HepG2 (cell line): ENCODE data around the gene OGFR. TPM values are rescaled to one million over a fixed set of nuclear protein-coding genes. Genes with fewer than 3 reads are reported as not detected.

Experiments used
- ETV5 ChIP-seq: IDR thresholded peaks from 2 replicates; pipeline ENCODE4 v1.6.1; 2018; ENCODE audit warnings: missing biosample characterization, missing genetic modification reagents, inconsistent platforms, borderline replicate concordance
- FOXA1 ChIP-seq, 2 experiments: fragments of 450-650 bp in 1 of 2; sonication (generic) in 1 of 2; formaldehyde crosslinking in 1 of 2; IDR thresholded peaks; 2 replicates each; pipeline versions ENCODE4 v1.4.0 to v1.6.1; 2016 to 2020; ENCODE audit warnings: missing genetic modification reagents in 1 of 2
- HNF4G ChIP-seq, 2 experiments: sonication (generic) in 1 of 2; formaldehyde crosslinking in 1 of 2; IDR thresholded peaks; 2 replicates each; pipeline versions ENCODE4 v1.4.0 to v1.6.1; 2011 to 2020; ENCODE audit warnings: borderline replicate concordance in 2 of 2, low read depth in 2 of 2, mild to moderate bottlenecking in 2 of 2, low read length in 1 of 2, missing genetic modification reagents in 1 of 2, moderate library complexity in 1 of 2
- HNRNPL ChIP-seq: fragments of 200-400 bp; formaldehyde crosslinking; IDR thresholded peaks from 2 replicates; pipeline ENCODE4 v1.6.1; 2017; ENCODE audit warnings: mild to moderate bottlenecking, low read depth, low read length
- KDM5A ChIP-seq: fragments of 200-600 bp; sonication (generic); IDR thresholded peaks from 2 replicates; pipeline ENCODE4 v1.7.0; 2018; ENCODE audit warnings: antibody characterized with exemption, mild to moderate bottlenecking, low read length, borderline replicate concordance
- MEIS1 ChIP-seq: sonication (generic); formaldehyde crosslinking; IDR thresholded peaks from 2 replicates; pipeline ENCODE4 v1.9.0; 2021; ENCODE audit warnings: mild to moderate bottlenecking, missing genetic modification reagents, moderate library complexity, borderline replicate concordance
- NCOR1 ChIP-seq: fragments of 200-600 bp; sonication (generic); IDR thresholded peaks from 2 replicates; pipeline ENCODE4 v1.7.0; 2017; ENCODE audit warnings: antibody characterized with exemption, low read length, borderline replicate concordance
- NKX3-1 ChIP-seq: sonication (generic); formaldehyde crosslinking; IDR thresholded peaks from 2 replicates; pipeline ENCODE4 v1.5.0; 2020; ENCODE audit warnings: missing genetic modification reagents
- POLR2AphosphoS5 ChIP-seq: IDR thresholded peaks from 2 replicates; pipeline ENCODE4 v1.6.1; 2012; ENCODE audit warnings: low read depth, low read length
- SATB2 ChIP-seq: sonication (generic); formaldehyde crosslinking; IDR thresholded peaks from 2 replicates; pipeline ENCODE4 v1.5.0; 2020; ENCODE audit warnings: missing genetic modification reagents
- SRSF1 ChIP-seq: fragments of 200-400 bp; formaldehyde crosslinking; optimal IDR thresholded peaks from 2 replicates; pipeline ENCODE3; 2017; ENCODE audit warnings: mild to moderate bottlenecking, low read depth, low read length, moderate library complexity
- ZNF451 ChIP-seq: sonication (generic); formaldehyde crosslinking; IDR thresholded peaks from 2 replicates; pipeline ENCODE4 v1.5.0; 2020; ENCODE audit warnings: mild to moderate bottlenecking, missing genetic modification reagents
- ZNF550 ChIP-seq: sonication (generic); formaldehyde crosslinking; IDR thresholded peaks from 2 replicates; pipeline ENCODE4 v1.4.0; 2020; ENCODE audit warnings: mild to moderate bottlenecking, missing genetic modification reagents, borderline replicate concordance
- ZNF558 ChIP-seq: sonication (generic); formaldehyde crosslinking; IDR thresholded peaks from 2 replicates; pipeline ENCODE4 v1.9.0; 2022; ENCODE audit warnings: mild to moderate bottlenecking, missing genetic modification reagents, borderline replicate concordance
- ZSCAN25 ChIP-seq: sonication (generic); formaldehyde crosslinking; IDR thresholded peaks from 2 replicates; pipeline ENCODE4 v1.8.0; 2022; ENCODE audit warnings: mild to moderate bottlenecking, missing genetic modification reagents
- polyA plus RNA-seq, 8 experiments: library from polyadenylated mRNA; depleted of rRNA in 3 of 8; stranded (reverse) in 7 of 8; unstranded in 1 of 8; fragments of >200 nt; fragmentation: Illumina TruSeq in 4 of 8; extraction: Trizol in 4 of 8; gene quantifications; 2 replicates each; pipeline versions ENCODE4 v1.2.1 to v1.2.3, GENCODE V29; 2011 to 2016; ENCODE audit warnings: low read depth in 4 of 8, missing spikeins in 1 of 8, mixed read lengths in 1 of 8; ENCODE audit not compliant: insufficient read depth in 1 of 8
- total RNA-seq, 5 experiments: library from RNA; depleted of rRNA; stranded (reverse); fragments of >200 nt; fragmentation: Illumina TruSeq; extraction: Trizol; gene quantifications; 2 replicates each; pipeline ENCODE4 v1.2.3, GENCODE V29; 2016; ENCODE audit warnings: low read depth in 1 of 5
- TF ChIP-seq, protein P1 (sequence below): sonication (generic); formaldehyde crosslinking; IDR thresholded peaks from 2 replicates; pipeline ENCODE4 v1.9.0; 2022; ENCODE audit warnings: low read depth, missing genetic modification reagents
- TF ChIP-seq, protein P2 (sequence below): sonication (generic); formaldehyde crosslinking; IDR thresholded peaks from 2 replicates; pipeline ENCODE4 v1.4.0; 2020; ENCODE audit warnings: missing genetic modification reagents
- TF ChIP-seq, protein P3 (sequence below): sonication (generic); formaldehyde crosslinking; IDR thresholded peaks from 2 replicates; pipeline ENCODE4 v1.4.0; 2020; ENCODE audit warnings: mild to moderate bottlenecking, missing genetic modification reagents
- TF ChIP-seq, protein P4 (sequence below): sonication (generic); formaldehyde crosslinking; IDR thresholded peaks from 2 replicates; pipeline ENCODE4 v1.5.0; 2020; ENCODE audit warnings: mild to moderate bottlenecking, missing genetic modification reagents

The OGFR gene
- total and polyA plus RNA-seq, 2 of the 13 experiments (the other 11 are each of a cell fraction or from before 2014, with no cell fraction given) = 47.7 to 81.8 TPM

GRCh38 chr20:62824476-62825332 is 20.1 kb downstream of the OGFR start (continued):
- TF ChIP-seq, protein P1, sequence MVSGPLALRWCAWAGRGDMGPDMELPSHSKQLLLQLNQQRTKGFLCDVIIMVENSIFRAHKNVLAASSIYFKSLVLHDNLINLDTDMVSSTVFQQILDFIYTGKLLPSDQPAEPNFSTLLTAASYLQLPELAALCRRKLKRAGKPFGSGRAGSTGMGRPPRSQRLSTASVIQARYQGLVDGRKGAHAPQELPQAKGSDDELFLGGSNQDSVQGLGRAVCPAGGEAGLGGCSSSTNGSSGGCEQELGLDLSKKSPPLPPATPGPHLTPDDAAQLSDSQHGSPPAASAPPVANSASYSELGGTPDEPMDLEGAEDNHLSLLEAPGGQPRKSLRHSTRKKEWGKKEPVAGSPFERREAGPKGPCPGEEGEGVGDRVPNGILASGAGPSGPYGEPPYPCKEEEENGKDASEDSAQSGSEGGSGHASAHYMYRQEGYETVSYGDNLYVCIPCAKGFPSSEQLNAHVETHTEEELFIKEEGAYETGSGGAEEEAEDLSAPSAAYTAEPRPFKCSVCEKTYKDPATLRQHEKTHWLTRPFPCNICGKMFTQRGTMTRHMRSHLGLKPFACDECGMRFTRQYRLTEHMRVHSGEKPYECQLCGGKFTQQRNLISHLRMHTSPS (CRISPR knock-in tag) = peak; percentile 97
- TF ChIP-seq HNF4G (IDR thresholded peaks at IDR 0.05; ENCODE audit: borderline replicate concordance, low read depth, low read length) (peak; percentile 33; the same call in 1 of the 2 replicates), HNF4G (CRISPR knock-in tag; IDR thresholded peaks at IDR 0.05; ENCODE audit: borderline replicate concordance, low read depth) (0 out of 2 replicates have a peak, but pooled peaks have one; percentile 30), HNRNPL (peak; percentile 95), ZNF558 (CRISPR knock-in tag) (no peak), ZNF550 (CRISPR knock-in tag) (no peak), FOXA1 (IDR thresholded peaks at IDR 0.05) (no peak), FOXA1 (CRISPR knock-in tag; IDR thresholded peaks at IDR 0.05) (no peak), MEIS1 (CRISPR knock-in tag) (0 out of 2 replicates have a peak, but pooled peaks have one; percentile 34), SRSF1 (peak; percentile 33), NCOR1 (0 out of 2 replicates have a peak, but pooled peaks have one; percentile 9), ETV5 (CRISPR knock-in tag) (peak; percentile 18; the same call in 1 of the 2 replicates), SATB2 (no peak), ZSCAN25 (CRISPR knock-in tag) (0 out of 2 replicates have a peak, but pooled peaks have one; percentile 31), KDM5A (no peak), POLR2AphosphoS5 (0 out of 2 replicates have a peak, but pooled peaks have one; percentile 43), ZNF451 (CRISPR knock-in tag) (0 out of 2 replicates have a peak, but pooled peaks have one; percentile 38), NKX3-1 (CRISPR knock-in tag) (no peak)
- TF ChIP-seq, protein P2, sequence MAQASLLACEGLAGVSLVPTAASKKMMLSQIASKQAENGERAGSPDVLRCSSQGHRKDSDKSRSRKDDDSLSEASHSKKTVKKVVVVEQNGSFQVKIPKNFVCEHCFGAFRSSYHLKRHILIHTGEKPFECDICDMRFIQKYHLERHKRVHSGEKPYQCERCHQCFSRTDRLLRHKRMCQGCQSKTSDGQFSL (CRISPR knock-in tag) = no peak
- TF ChIP-seq, protein P3, sequence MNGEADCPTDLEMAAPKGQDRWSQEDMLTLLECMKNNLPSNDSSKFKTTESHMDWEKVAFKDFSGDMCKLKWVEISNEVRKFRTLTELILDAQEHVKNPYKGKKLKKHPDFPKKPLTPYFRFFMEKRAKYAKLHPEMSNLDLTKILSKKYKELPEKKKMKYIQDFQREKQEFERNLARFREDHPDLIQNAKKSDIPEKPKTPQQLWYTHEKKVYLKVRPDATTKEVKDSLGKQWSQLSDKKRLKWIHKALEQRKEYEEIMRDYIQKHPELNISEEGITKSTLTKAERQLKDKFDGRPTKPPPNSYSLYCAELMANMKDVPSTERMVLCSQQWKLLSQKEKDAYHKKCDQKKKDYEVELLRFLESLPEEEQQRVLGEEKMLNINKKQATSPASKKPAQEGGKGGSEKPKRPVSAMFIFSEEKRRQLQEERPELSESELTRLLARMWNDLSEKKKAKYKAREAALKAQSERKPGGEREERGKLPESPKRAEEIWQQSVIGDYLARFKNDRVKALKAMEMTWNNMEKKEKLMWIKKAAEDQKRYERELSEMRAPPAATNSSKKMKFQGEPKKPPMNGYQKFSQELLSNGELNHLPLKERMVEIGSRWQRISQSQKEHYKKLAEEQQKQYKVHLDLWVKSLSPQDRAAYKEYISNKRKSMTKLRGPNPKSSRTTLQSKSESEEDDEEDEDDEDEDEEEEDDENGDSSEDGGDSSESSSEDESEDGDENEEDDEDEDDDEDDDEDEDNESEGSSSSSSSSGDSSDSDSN (CRISPR knock-in tag) = peak; percentile 23; the same call in 1 of the 2 replicates
- TF ChIP-seq, protein P4, sequence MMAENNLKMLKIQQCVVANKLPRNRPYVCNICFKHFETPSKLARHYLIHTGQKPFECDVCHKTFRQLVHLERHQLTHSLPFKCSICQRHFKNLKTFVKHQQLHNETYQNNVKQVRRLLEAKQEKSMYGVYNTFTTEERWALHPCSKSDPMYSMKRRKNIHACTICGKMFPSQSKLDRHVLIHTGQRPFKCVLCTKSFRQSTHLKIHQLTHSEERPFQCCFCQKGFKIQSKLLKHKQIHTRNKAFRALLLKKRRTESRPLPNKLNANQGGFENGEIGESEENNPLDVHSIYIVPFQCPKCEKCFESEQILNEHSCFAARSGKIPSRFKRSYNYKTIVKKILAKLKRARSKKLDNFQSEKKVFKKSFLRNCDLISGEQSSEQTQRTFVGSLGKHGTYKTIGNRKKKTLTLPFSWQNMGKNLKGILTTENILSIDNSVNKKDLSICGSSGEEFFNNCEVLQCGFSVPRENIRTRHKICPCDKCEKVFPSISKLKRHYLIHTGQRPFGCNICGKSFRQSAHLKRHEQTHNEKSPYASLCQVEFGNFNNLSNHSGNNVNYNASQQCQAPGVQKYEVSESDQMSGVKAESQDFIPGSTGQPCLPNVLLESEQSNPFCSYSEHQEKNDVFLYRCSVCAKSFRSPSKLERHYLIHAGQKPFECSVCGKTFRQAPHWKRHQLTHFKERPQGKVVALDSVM (CRISPR knock-in tag) = peak; percentile 73
